PC-9 (cell line): ENCODE measurements around the gene OR13J1. TPM values are rescaled to one million over a fixed set of nuclear protein-coding genes. Genes with fewer than 3 reads are reported as not detected.
A peak's percentile ranks its signal among the peaks of the same experiment; 100 is the strongest.
"Not testable (repeated sequence)": the region's sequence is repeated elsewhere in the genome, so short reads cannot be mapped to it uniquely, and the experiment has no call there.

Experiments used
- BruUV-seq: library from RNA; stranded (reverse); fragments of 400-500 nt; replicated peaks from 2 replicates; lab custom pipeline; 2021; lab: Mats Ljungman, UMichigan
- CTCF ChIA-PET: fragments of 300-600 bp; sonication (Branson Sonifier 250); formaldehyde crosslinking; loops from one replicate; lab custom pipeline; 2022; ENCODE audit warnings: antibody characterized with exemption; lab: Charles Lee
- POLR2A ChIA-PET: fragments of 300-600 bp; sonication (Branson Sonifier 250); formaldehyde crosslinking; loops from one replicate; lab custom pipeline; 2022; ENCODE audit warnings: antibody characterized with exemption; ENCODE audit not compliant: unreplicated experiment; lab: Charles Lee
- DNase-seq, 2 experiments: peaks; one replicate each; pipeline versions ENCODE4 v3.0.0 to v3.0.0-alpha.2; 2015 to 2022; ENCODE audit warnings: mixed read lengths in 1 of 2
- H2AFZ ChIP-seq: fragments of 200-600 bp; sonication (generic); 2 replicates; pipeline ENCODE4 v1.8.1; 2017; ENCODE audit warnings: antibody characterized with exemption
- H3F3A ChIP-seq: fragments of 200-600 bp; sonication (generic); 2 replicates; pipeline ENCODE4 v1.8.1; 2017; ENCODE audit warnings: antibody characterized with exemption, mild to moderate bottlenecking, low read depth; ENCODE audit not compliant: insufficient read depth
- H3K27ac ChIP-seq: fragments of 200-600 bp; sonication (generic); 2 replicates; pipeline ENCODE4 v1.6.1; 2016; ENCODE audit warnings: mixed run types
- H3K27me3 ChIP-seq: fragments of 200-600 bp; sonication (generic); 2 replicates; pipeline ENCODE4 v1.6.1; 2016; ENCODE audit warnings: low read depth, mixed run types; ENCODE audit not compliant: insufficient read depth
- H3K36me3 ChIP-seq: fragments of 200-600 bp; sonication (generic); 2 replicates; pipeline ENCODE4 v1.6.1; 2016; ENCODE audit warnings: low read depth, mixed run types
- H3K4me1 ChIP-seq: fragments of 200-600 bp; sonication (generic); replicated peaks from 2 replicates; pipeline ENCODE4 v1.6.1; 2016; ENCODE audit warnings: mixed run types; ENCODE audit not compliant: insufficient read depth
- H3K4me2 ChIP-seq: fragments of 200-600 bp; sonication (generic); 2 replicates; pipeline ENCODE4 v1.6.1; 2017; ENCODE audit warnings: mixed run types
- H3K4me3 ChIP-seq: fragments of 200-600 bp; sonication (generic); 2 replicates; pipeline ENCODE4 v1.6.1; 2016; ENCODE audit warnings: mixed run types
- H3K79me2 ChIP-seq: fragments of 200-600 bp; sonication (generic); 2 replicates; pipeline ENCODE4 v1.6.1; 2017; ENCODE audit warnings: low read depth, mixed run types
- H3K9me2 ChIP-seq: fragments of 200-600 bp; sonication (generic); 2 replicates; pipeline ENCODE4 v1.8.1; 2017; ENCODE audit warnings: mild to moderate bottlenecking; ENCODE audit not compliant: insufficient read depth
- H3K9me3 ChIP-seq: fragments of 200-600 bp; sonication (generic); 2 replicates; pipeline ENCODE4 v1.8.1; 2016; ENCODE audit warnings: low read depth; ENCODE audit not compliant: insufficient read depth
- H4K20me1 ChIP-seq: fragments of 200-600 bp; sonication (generic); 2 replicates; pipeline ENCODE4 v1.8.1; 2017; ENCODE audit not compliant: insufficient read depth
- CTCF ChIP-seq: fragments of 200-600 bp; sonication (generic); conservative IDR thresholded peaks from 2 replicates; pipeline ENCODE4 v1.6.1; 2017; ENCODE audit warnings: mixed run types, antibody characterized with exemption, mild to moderate bottlenecking, moderate library complexity
- EZH2 ChIP-seq: fragments of 200-600 bp; sonication (generic); IDR thresholded peaks from 2 replicates; pipeline ENCODE4 v1.8.0; 2017; ENCODE audit warnings: antibody characterized with exemption, low read depth
- intact Hi-C: fragments of 100-400 bp; cut with micrococcal nuclease; formaldehyde crosslinking; loops from one replicate; pipeline ENCODE4 v1.10.0; 2022; ENCODE audit not compliant: unreplicated experiment
- total RNA-seq: library from RNA; stranded (reverse); gene quantifications from 2 replicates; pipeline ENCODE4 v1.2.3, GENCODE V29; 2021

Gene OR13J1
- total RNA-seq, 1 experiment from 2014 or later = not detected

- H3K27me3 ChIP-seq = no peaks in the 10 kb centered on the region
- no peak overlapping the region for H3K27ac ChIP-seq
- H3K9me2 ChIP-seq = no peaks in the 10 kb centered on the region
- ChIA-PET POLR2A (no interaction called here), CTCF (interaction anchor here (0.6 kb wide), 1 partner anchor 158 kb away, joined by 3 read pairs; no protein-coding TSS in a partner anchor)
- no peak overlapping the region for H3K4me2 ChIP-seq
- intact Hi-C loops = no loop called here
- no peaks in the 10 kb centered on the region for H3F3A ChIP-seq
- no peak overlapping the region for H3K4me3 ChIP-seq
- peaks cover 12% of the 10 kb centered on the region for H3K4me1 ChIP-seq
- H3K36me3 ChIP-seq = no peaks in the 10 kb centered on the region
- no peak for DNase-seq
- H4K20me1 ChIP-seq = no peaks in the 10 kb centered on the region
- no peaks in the 10 kb centered on the region for H3K9me3 ChIP-seq
- TF ChIP-seq CTCF = no peak
- TF ChIP-seq EZH2 = no peak
- no TSS peak for BruUV-seq
- H3K79me2 ChIP-seq = no peaks in the 10 kb centered on the region
- no peak overlapping the region for H2AFZ ChIP-seq
Measured at GRCh38 chr9:35917261-35917660, 47.1 kb upstream of the OR13J1 start.

- CTCF ChIA-PET = interaction anchor here (2.2 kb wide), 1 partner anchor 30 kb away, joined by 18 read pairs; no protein-coding TSS in a partner anchor
- Histone ChIP-seq H2AFZ (no peak overlapping the region), H3K27ac (no peak overlapping the region), H3K36me3 (no peaks in the 10 kb centered on the region), H4K20me1 (no peaks in the 10 kb centered on the region), H3K4me3 (no peak overlapping the region), H3K4me1 (peaks cover 16% of the 10 kb centered on the region), H3K9me3 (no peaks in the 10 kb centered on the region), H3K9me2 (no peaks in the 10 kb centered on the region), H3K4me2 (no peak overlapping the region), H3F3A (no peaks in the 10 kb centered on the region), H3K27me3 (no peaks in the 10 kb centered on the region), H3K79me2 (no peaks in the 10 kb centered on the region)
- POLR2A ChIA-PET = no interaction called here
- no TSS peak for BruUV-seq
- intact Hi-C loops = no loop called here
- TF ChIP-seq EZH2 = no peak
- TF ChIP-seq CTCF = no peak
- no peak for DNase-seq
Measured at GRCh38 chr9:35915681-35916294, 45.6 kb upstream of the OR13J1 start.

GRCh38 chr9:35914301-35914807 lies 44.2 kb upstream of the OR13J1 start:
- no peak for TF ChIP-seq EZH2
- TF ChIP-seq CTCF = no peak
- H3K4me1 ChIP-seq = peaks cover 21% of the 10 kb centered on the region
- no peak overlapping the region for H3K4me2 ChIP-seq
- H3K36me3 ChIP-seq = no peaks in the 10 kb centered on the region
- no peaks in the 10 kb centered on the region for H3K27me3 ChIP-seq
- no peaks in the 10 kb centered on the region for H3K79me2 ChIP-seq
- no peak overlapping the region for H3K4me3 ChIP-seq
- CTCF ChIA-PET = interaction anchor here (0.6 to 2.2 kb wide), 2 partner anchors 31 to 36 kb away, joined by 3 to 18 read pairs; no protein-coding TSS in a partner anchor
- peak; percentile 55 to 69 for DNase-seq
- no peak overlapping the region for H2AFZ ChIP-seq
- POLR2A ChIA-PET = interaction anchor here (0.6 to 0.7 kb wide), 2 partner anchors 35 to 285 kb away, joined by 3 read pairs; no protein-coding TSS in a partner anchor
- no peaks in the 10 kb centered on the region for H4K20me1 ChIP-seq
- no TSS peak for BruUV-seq
- no peaks in the 10 kb centered on the region for H3K9me2 ChIP-seq
- no peaks in the 10 kb centered on the region for H3K9me3 ChIP-seq
- H3F3A ChIP-seq = peaks cover under 1% of the 10 kb centered on the region; the same call in 1 of the 2 replicates
- intact Hi-C loops = no loop called here
- no peak overlapping the region for H3K27ac ChIP-seq

- BruUV-seq, H3K79me2 ChIP-seq, H3K27ac ChIP-seq, intact Hi-C loops, H3K36me3 ChIP-seq, H3K9me2 ChIP-seq, H4K20me1 ChIP-seq, H3K9me3 ChIP-seq, H2AFZ ChIP-seq, H3K4me2 ChIP-seq, H3K27me3 ChIP-seq, H3K4me3 ChIP-seq, DNase-seq: not testable (repeated sequence)
- H3K4me1 ChIP-seq = peaks cover 28% of the 10 kb centered on the region
- POLR2A ChIA-PET = interaction anchor here (0.5 to 0.7 kb wide), 2 partner anchors 100 to 262 kb away, joined by 3 read pairs; no protein-coding TSS in a partner anchor
- CTCF ChIA-PET = interaction anchor here (0.6 kb wide), 1 partner anchor 35 kb away, joined by 3 read pairs; no protein-coding TSS in a partner anchor
- peaks cover 10% of the 10 kb centered on the region for H3F3A ChIP-seq
Measured at GRCh38 chr9:35913429-35913828, 43.2 kb upstream of the OR13J1 start.
